Vagina (tissue), 2 donors: ENCODE measurements around the gene SLC1A5. TPM values are rescaled to one million over a fixed set of nuclear protein-coding genes. Genes with fewer than 3 reads are reported as not detected.
A peak's percentile ranks its signal among the peaks of the same experiment; 100 is the strongest.

Experiments used
- DNase-seq, 2 donors: peaks; one replicate each; pipeline ENCODE4 v3.0.0-alpha.2; 2017; ENCODE audit errors: extremely low spot score in 2 of 2
- H3K27ac ChIP-seq: fragments of 200-600 bp; sonication (generic); one replicate; pipeline ENCODE4 v1.5.1; 2019
- H3K27me3 ChIP-seq: fragments of 200-600 bp; sonication (generic); one replicate; pipeline ENCODE4 v1.5.1; 2019
- H3K36me3 ChIP-seq, 2 donors: fragments of 200-600 bp; sonication (generic); one replicate each; pipeline ENCODE4 v1.5.1; 2017 to 2019
- H3K4me1 ChIP-seq: fragments of 200-600 bp; sonication (generic); one replicate; pipeline ENCODE4 v1.5.1; 2019
- H3K4me3 ChIP-seq, 2 donors: fragments of 200-600 bp; sonication (generic); 1 replicate in 1 of 2; 2 replicates in 1 of 2; pipeline ENCODE4 v1.5.1; 2016 to 2019
- H3K9me3 ChIP-seq: fragments of 200-600 bp; sonication (generic); one replicate; pipeline ENCODE4 v1.5.1; 2019
- POLR2A ChIP-seq, 2 donors: fragments of 450-650 bp; IDR thresholded peaks; one replicate each; pipeline ENCODE4 v1.6.1; 2017; ENCODE audit warnings: antibody characterized with exemption in 2 of 2, mild to moderate bottlenecking in 2 of 2, moderate library complexity in 2 of 2
- POLR2AphosphoS5 ChIP-seq, 2 donors: sonication (generic); formaldehyde crosslinking; IDR thresholded peaks; one replicate each; pipeline ENCODE4 v1.9.0; 2017; ENCODE audit warnings: antibody characterized with exemption in 2 of 2, mild to moderate bottlenecking in 2 of 2, low read depth in 1 of 2; ENCODE audit not compliant: insufficient read depth in 1 of 2
- intact Hi-C: fragments of 100-400 bp; cut with DNase I; formaldehyde crosslinking; loops from one replicate; pipeline ENCODE4 v1.15.1; 2023
- total RNA-seq: library from RNA; depleted of rRNA; stranded (reverse); fragments of >200 nt; gene quantifications from one replicate; pipeline ENCODE4 v1.2.3, GENCODE V29; 2016
- TF ChIP-seq, protein P1 (sequence below), 3 experiments: fragments of 450-650 bp in 2 of 3; fragments of 200-600 bp in 1 of 3; sonication (generic) in 1 of 3; IDR thresholded peaks; one replicate each; pipeline ENCODE4 v1.5.1; 2017 to 2019; ENCODE audit warnings: antibody characterized with exemption in 3 of 3, mild to moderate bottlenecking in 2 of 3, moderate library complexity in 2 of 3

Gene SLC1A5
- total RNA-seq = 147 TPM

DNA sequence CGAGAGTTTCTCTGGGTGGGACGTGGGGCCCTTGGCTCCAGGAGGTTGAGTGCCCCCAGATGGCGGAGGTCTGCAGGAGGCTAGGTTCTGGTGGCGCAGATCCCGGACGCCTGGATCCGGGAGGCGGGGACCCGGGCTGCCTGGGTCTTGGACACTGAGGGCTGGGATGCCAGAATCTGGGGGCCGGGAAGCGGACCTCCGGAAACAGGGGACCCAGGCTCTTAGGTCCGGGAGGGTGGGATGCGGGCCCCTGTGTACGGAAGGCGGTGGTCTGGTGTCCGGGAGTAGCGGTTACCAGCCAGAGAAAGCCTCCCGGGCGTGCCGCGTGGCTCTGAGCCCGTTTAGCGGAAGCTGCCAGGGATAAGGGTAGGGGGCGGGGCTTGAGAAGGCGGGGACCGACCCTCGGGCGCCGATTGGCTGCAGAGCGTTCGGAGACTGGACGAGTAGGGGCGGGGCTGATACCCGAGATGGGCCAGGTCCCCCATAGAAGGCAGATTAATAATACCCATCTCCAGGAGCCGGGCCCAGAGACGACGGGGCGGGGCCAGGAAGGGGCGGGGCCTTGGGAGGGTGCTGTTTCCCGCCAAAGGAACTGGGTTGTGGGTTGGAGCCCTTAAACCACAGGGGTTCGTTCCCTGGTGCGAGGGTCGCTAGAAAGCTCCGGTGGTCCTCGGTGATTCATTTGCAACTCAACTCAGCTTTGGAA, at the start of gene SLC1A5:
Gene SLC1A5 (minus strand): TSS at position 333 of the 706 bp plus-strand sequence. CDS start 629 bp downstream, outside the sequence.
- H3K27me3 ChIP-seq = no peaks in the 10 kb centered on the region
- H3K4me3 ChIP-seq = peak within 1 kb of the TSS; percentile 86 to 97
- intact Hi-C loops = no loop called here
- peak; percentile 5 to 99 for TF ChIP-seq POLR2A (IDR thresholded peaks at IDR 0.05)
- TF ChIP-seq POLR2AphosphoS5 (IDR thresholded peaks at IDR 0.05; ENCODE audit: insufficient read depth in 1 of 2, low read depth in 1 of 2) = peak; percentile 90 to 99
- TF ChIP-seq, protein P1, sequence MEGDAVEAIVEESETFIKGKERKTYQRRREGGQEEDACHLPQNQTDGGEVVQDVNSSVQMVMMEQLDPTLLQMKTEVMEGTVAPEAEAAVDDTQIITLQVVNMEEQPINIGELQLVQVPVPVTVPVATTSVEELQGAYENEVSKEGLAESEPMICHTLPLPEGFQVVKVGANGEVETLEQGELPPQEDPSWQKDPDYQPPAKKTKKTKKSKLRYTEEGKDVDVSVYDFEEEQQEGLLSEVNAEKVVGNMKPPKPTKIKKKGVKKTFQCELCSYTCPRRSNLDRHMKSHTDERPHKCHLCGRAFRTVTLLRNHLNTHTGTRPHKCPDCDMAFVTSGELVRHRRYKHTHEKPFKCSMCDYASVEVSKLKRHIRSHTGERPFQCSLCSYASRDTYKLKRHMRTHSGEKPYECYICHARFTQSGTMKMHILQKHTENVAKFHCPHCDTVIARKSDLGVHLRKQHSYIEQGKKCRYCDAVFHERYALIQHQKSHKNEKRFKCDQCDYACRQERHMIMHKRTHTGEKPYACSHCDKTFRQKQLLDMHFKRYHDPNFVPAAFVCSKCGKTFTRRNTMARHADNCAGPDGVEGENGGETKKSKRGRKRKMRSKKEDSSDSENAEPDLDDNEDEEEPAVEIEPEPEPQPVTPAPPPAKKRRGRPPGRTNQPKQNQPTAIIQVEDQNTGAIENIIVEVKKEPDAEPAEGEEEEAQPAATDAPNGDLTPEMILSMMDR (IDR thresholded peaks at IDR 0.05) = no peak
- peaks cover 0 to 7% of the 10 kb centered on the region in 2 donors for H3K36me3 ChIP-seq
- peak in 1 of 2 donors; percentile 98 for DNase-seq
- H3K9me3 ChIP-seq = no peaks in the 10 kb centered on the region
- peaks cover 35% of the 10 kb centered on the region for H3K4me1 ChIP-seq
- H3K27ac ChIP-seq = peak within 1 kb of the TSS; percentile 93

- Histone ChIP-seq H3K9me3 (no peaks in the 10 kb centered on the region), H3K36me3 (peaks cover 0 to 21% of the 10 kb centered on the region in 2 donors), H3K27ac (no peak overlapping the region), H3K27me3 (no peaks in the 10 kb centered on the region), H3K4me3 (no peak overlapping the region), H3K4me1 (peaks cover 22% of the 10 kb centered on the region)
- DNase-seq = no peak
- TF ChIP-seq POLR2A (IDR thresholded peaks at IDR 0.05) (no peak), POLR2AphosphoS5 (IDR thresholded peaks at IDR 0.05; ENCODE audit: insufficient read depth in 1 of 2, low read depth in 1 of 2) (no peak)
- TF ChIP-seq, protein P1 (IDR thresholded peaks at IDR 0.05) = no peak
- intact Hi-C loops = no loop called here
These were observed 49.8 kb upstream of the SLC1A5 start for GRCh38 chr19:46838160-46838559.

- no peak overlapping the region for H3K27ac ChIP-seq
- intact Hi-C loops = no loop called here
- H3K4me3 ChIP-seq = no peak overlapping the region
- H3K27me3 ChIP-seq = no peaks in the 10 kb centered on the region
- DNase-seq = no peak
- TF ChIP-seq POLR2AphosphoS5 (IDR thresholded peaks at IDR 0.05; ENCODE audit: insufficient read depth in 1 of 2, low read depth in 1 of 2) = no peak
- TF ChIP-seq, protein P1 (IDR thresholded peaks at IDR 0.05) = no peak
- no peak for TF ChIP-seq POLR2A (IDR thresholded peaks at IDR 0.05)
- peaks cover 14% of the 10 kb centered on the region for H3K4me1 ChIP-seq
- peaks cover 0 to 14% of the 10 kb centered on the region in 2 donors for H3K36me3 ChIP-seq
- H3K9me3 ChIP-seq = no peaks in the 10 kb centered on the region
These were observed 46.6 kb upstream of the SLC1A5 start for GRCh38 chr19:46834984-46835383.

- no peak for DNase-seq
- no peaks in the 10 kb centered on the region for H3K9me3 ChIP-seq
- H3K4me1 ChIP-seq = peaks cover 9% of the 10 kb centered on the region
- H3K4me3 ChIP-seq = no peak overlapping the region
- no peak for TF ChIP-seq POLR2AphosphoS5 (IDR thresholded peaks at IDR 0.05; ENCODE audit: insufficient read depth in 1 of 2, low read depth in 1 of 2)
- no peak for TF ChIP-seq POLR2A (IDR thresholded peaks at IDR 0.05)
- intact Hi-C loops = no loop called here
- H3K36me3 ChIP-seq = peaks cover 0 to 14% of the 10 kb centered on the region in 2 donors
- no peak overlapping the region for H3K27ac ChIP-seq
- no peaks in the 10 kb centered on the region for H3K27me3 ChIP-seq
These were observed 45.7 kb upstream of the SLC1A5 start for GRCh38 chr19:46834121-46834520.

GRCh38 chr19:46830864-46831263, 42.5 kb upstream of the SLC1A5 start:
- H3K27me3 ChIP-seq = no peaks in the 10 kb centered on the region
- H3K4me1 ChIP-seq = no peaks in the 10 kb centered on the region
- H3K27ac ChIP-seq = no peak overlapping the region
- DNase-seq = no peak
- H3K36me3 ChIP-seq = no peaks in the 10 kb centered on the region
- intact Hi-C loops = no loop called here
- no peaks in the 10 kb centered on the region for H3K9me3 ChIP-seq
- H3K4me3 ChIP-seq = no peak overlapping the region
- no peak for TF ChIP-seq POLR2AphosphoS5 (IDR thresholded peaks at IDR 0.05; ENCODE audit: insufficient read depth in 1 of 2, low read depth in 1 of 2)
- TF ChIP-seq POLR2A (IDR thresholded peaks at IDR 0.05) = no peak
- TF ChIP-seq, protein P1 (IDR thresholded peaks at IDR 0.05) = no peak
